PC-9 (cell line): ENCODE measurements around the gene IER5L.

ENCODE experiments used
- CTCF ChIP-seq: fragments of 200-600 bp; sonication (generic); conservative IDR thresholded peaks from 2 replicates; pipeline ENCODE4 v1.6.1; 2017; ENCODE audit warnings: mixed run types, antibody characterized with exemption, mild to moderate bottlenecking, moderate library complexity
- EZH2 ChIP-seq: fragments of 200-600 bp; sonication (generic); IDR thresholded peaks from 2 replicates; pipeline ENCODE4 v1.8.0; 2017; ENCODE audit warnings: antibody characterized with exemption, low read depth

DNA sequence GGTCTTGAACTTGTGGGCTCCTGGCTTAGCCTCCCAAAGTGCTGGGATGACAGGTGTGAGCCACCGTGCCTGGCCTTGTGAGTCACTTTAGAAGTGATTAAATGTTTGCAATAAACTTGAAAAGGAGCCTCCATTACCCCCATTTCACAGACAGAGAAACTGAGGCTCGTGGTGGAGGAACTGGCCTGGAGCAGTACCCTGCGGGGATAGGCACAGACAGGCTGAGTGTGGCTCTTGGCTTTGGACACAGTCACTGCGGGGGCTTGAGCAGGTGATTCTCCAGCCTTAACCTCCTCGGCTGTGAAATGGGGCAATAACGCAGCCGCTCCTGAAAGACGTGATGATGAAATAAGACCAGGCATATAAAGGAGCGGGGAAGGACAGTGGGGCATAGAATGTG is 40.9 kb upstream of the IER5L start:
- TF ChIP-seq EZH2 (no peak), CTCF (no peak)
